SK-N-SH (cell line): ENCODE measurements around the gene RCOR3. TPM values are rescaled to one million over a fixed set of nuclear protein-coding genes. Genes with fewer than 3 reads are reported as not detected.

ENCODE experiments used
- CTCF ChIA-PET: fragments of 300-600, 350-600 bp; formaldehyde crosslinking; extraction: SDS; loops from one replicate; lab custom pipeline; 2021; lab: Yijun Ruan, JAX
- POLR2A ChIA-PET: fragments of 350-600 bp; sonication (Branson Sonifier 250); formaldehyde crosslinking; extraction: SDS; loops from one replicate; lab custom pipeline; 2020; ENCODE audit warnings: antibody characterized with exemption, inconsistent platforms; lab: Yijun Ruan, JAX
- DNase-seq: peaks from one replicate; pipeline ENCODE4 v3.0.0; 2012
- H2AFZ ChIP-seq: fragments of 200-600 bp; sonication (generic); 2 replicates; pipeline ENCODE4 v1.8.1; 2016; ENCODE audit warnings: antibody characterized with exemption, mild to moderate bottlenecking, low read depth
- H3F3A ChIP-seq: fragments of 200-600 bp; sonication (generic); replicated peaks from 2 replicates; pipeline ENCODE3; 2016; ENCODE audit warnings: antibody characterized with exemption, mild to moderate bottlenecking; ENCODE audit not compliant: insufficient read depth
- H3K27ac ChIP-seq, 2 experiments: fragments of 200-500 bp in 1 of 2; fragments of 200-600 bp in 1 of 2; sonication (Bioruptor generic) in 1 of 2; sonication (generic), shearing (Covaris generic) in 1 of 2; 2 replicates each; pipeline versions ENCODE4 v1.5.1 to v1.6.1; 2014 to 2016; ENCODE audit warnings: low read depth in 2 of 2, inconsistent platforms in 1 of 2, low read length in 1 of 2, mild to moderate bottlenecking in 1 of 2, mixed read lengths in 1 of 2
- H3K27me3 ChIP-seq: fragments of 200-600 bp; sonication (generic), shearing (Covaris generic); 2 replicates; pipeline ENCODE4 v1.6.1; 2016; ENCODE audit warnings: mixed run types; ENCODE audit not compliant: insufficient read depth
- H3K36me3 ChIP-seq, 2 experiments: fragments of 200-500 bp in 1 of 2; fragments of 200-600 bp in 1 of 2; sonication (Bioruptor generic) in 1 of 2; sonication (generic) in 1 of 2; replicated peaks in 1 of 2; 2 replicates each; pipeline versions ENCODE3 to v1.5.1; 2014 to 2016; ENCODE audit warnings: low read length in 1 of 2, mild to moderate bottlenecking in 1 of 2; ENCODE audit not compliant: insufficient read depth in 2 of 2, control insufficient read depth in 1 of 2
- H3K4me1 ChIP-seq, 2 experiments: fragments of 200-500 bp in 1 of 2; fragments of 200-600 bp in 1 of 2; sonication (Bioruptor generic) in 1 of 2; sonication (generic), shearing (Covaris generic) in 1 of 2; 2 replicates each; pipeline versions ENCODE4 v1.5.1 to v1.6.1; 2014 to 2016; ENCODE audit warnings: low read depth in 1 of 2, low read length in 1 of 2, mixed run types in 1 of 2; ENCODE audit not compliant: insufficient read depth in 2 of 2, control insufficient read depth in 1 of 2
- H3K4me2 ChIP-seq: fragments of 200-600 bp; sonication (generic), shearing (Covaris generic); 2 replicates; pipeline ENCODE4 v1.6.1; 2017; ENCODE audit warnings: mixed run types
- H3K4me3 ChIP-seq, 2 experiments: fragments of 200-500 bp in 1 of 2; fragments of 200-600 bp in 1 of 2; sonication (Bioruptor generic) in 1 of 2; sonication (generic), shearing (Covaris generic) in 1 of 2; 2 replicates each; pipeline versions ENCODE4 v1.5.1 to v1.8.1; 2014 to 2016; ENCODE audit warnings: low read depth in 2 of 2, inconsistent platforms in 1 of 2, low read length in 1 of 2, mild to moderate bottlenecking in 1 of 2, mixed read lengths in 1 of 2, moderate library complexity in 1 of 2
- H3K79me2 ChIP-seq: fragments of 200-600 bp; sonication (generic); 2 replicates; pipeline ENCODE4 v1.8.1; 2017; ENCODE audit warnings: mild to moderate bottlenecking; ENCODE audit not compliant: insufficient read depth
- H3K9ac ChIP-seq: fragments of 200-600 bp; sonication (generic); 2 replicates; pipeline ENCODE4 v1.6.1; 2017; ENCODE audit warnings: mixed run types
- H3K9me2 ChIP-seq: fragments of 200-600 bp; sonication (generic); 2 replicates; pipeline ENCODE4 v1.6.1; 2017; ENCODE audit warnings: mixed run types
- H3K9me3 ChIP-seq: fragments of 200-600 bp; sonication (generic); 2 replicates; pipeline ENCODE4 v1.6.1; 2017; ENCODE audit warnings: mixed run types, mild to moderate bottlenecking, moderate library complexity
- H4K20me1 ChIP-seq: fragments of 200-600 bp; sonication (generic); 2 replicates; pipeline ENCODE4 v1.6.1; 2017; ENCODE audit warnings: mild to moderate bottlenecking, mixed run types; ENCODE audit not compliant: insufficient read depth
- ELF1 ChIP-seq: IDR thresholded peaks from 2 replicates; pipeline ENCODE4 v1.4.0; 2012
- REST ChIP-seq: IDR thresholded peaks from 2 replicates; pipeline ENCODE4 v1.6.1; 2012; ENCODE audit warnings: mild to moderate bottlenecking, low read depth, low read length, moderate library complexity
- SIN3A ChIP-seq: IDR thresholded peaks from 2 replicates; pipeline ENCODE4 v1.6.1; 2012; ENCODE audit warnings: low read depth, mild to moderate bottlenecking, low read length, moderate library complexity, borderline replicate concordance
- TCF12 ChIP-seq: IDR thresholded peaks from 2 replicates; pipeline ENCODE4 v1.4.0; 2012
- WGBS: methylation state at CpG from one replicate; pipeline ENCODE4 v1.1.6; 2017; ENCODE audit warnings: low lambda C conversion rate; 5-methylcytosine and 5-hydroxymethylcytosine counted together
- polyA plus RNA-seq, 3 experiments: library from polyadenylated mRNA; depleted of rRNA; stranded (reverse); fragments of >200 nt; gene quantifications; 2 replicates each; pipeline ENCODE4 v1.2.3, GENCODE V29; 2012
- TF ChIP-seq, protein P1 (sequence below): IDR thresholded peaks from 2 replicates; pipeline ENCODE4; 2012
- TF ChIP-seq, protein P2 (sequence below): fragments of 150-350 bp; IDR thresholded peaks from 2 replicates; pipeline ENCODE4 v1.6.1; 2017; ENCODE audit warnings: antibody characterized with exemption, low read length, low read depth, borderline replicate concordance

RCOR3 gene
- polyA plus RNA-seq, 1 of the 3 experiments (the other 2 are of a cell fraction), result 18.7 TPM

GRCh38 chr1:211334986-211335385, 75.8 kb downstream of the RCOR3 start:
- no peak overlapping the region for H3K27ac ChIP-seq
- POLR2A ChIA-PET, result no interaction called here

More at GRCh38 chr1:211334986-211335385, 75.8 kb downstream of the RCOR3 start:
- Histone ChIP-seq H3K9me2 (no peaks in the 10 kb centered on the region), H4K20me1 (no peaks in the 10 kb centered on the region), H3K9ac (no peak overlapping the region), H3K4me1 (peaks cover 0 to 31% of the 10 kb centered on the region in 2 experiments; a peak in 3 of 4 replicates), H3K4me3 (no peak overlapping the region), H3K27me3 (no peaks in the 10 kb centered on the region), H3K4me2 (no peak overlapping the region), H3K9me3 (no peaks in the 10 kb centered on the region), H3K79me2 (peaks cover 10% of the 10 kb centered on the region; the same call in 1 of the 2 replicates), H3K36me3 (no peaks in the 10 kb centered on the region), H2AFZ (no peak overlapping the region), H3F3A (no peaks in the 10 kb centered on the region)
- TF ChIP-seq, protein P1, sequence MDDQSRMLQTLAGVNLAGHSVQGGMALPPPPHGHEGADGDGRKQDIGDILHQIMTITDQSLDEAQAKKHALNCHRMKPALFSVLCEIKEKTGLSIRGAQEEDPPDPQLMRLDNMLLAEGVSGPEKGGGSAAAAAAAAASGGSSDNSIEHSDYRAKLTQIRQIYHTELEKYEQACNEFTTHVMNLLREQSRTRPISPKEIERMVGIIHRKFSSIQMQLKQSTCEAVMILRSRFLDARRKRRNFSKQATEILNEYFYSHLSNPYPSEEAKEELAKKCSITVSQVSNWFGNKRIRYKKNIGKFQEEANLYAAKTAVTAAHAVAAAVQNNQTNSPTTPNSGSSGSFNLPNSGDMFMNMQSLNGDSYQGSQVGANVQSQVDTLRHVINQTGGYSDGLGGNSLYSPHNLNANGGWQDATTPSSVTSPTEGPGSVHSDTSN, result no peak
- no peak for TF ChIP-seq TCF12
- no peak for TF ChIP-seq REST
- no peak for TF ChIP-seq SIN3A
- no peak for TF ChIP-seq ELF1
- TF ChIP-seq, protein P2, sequence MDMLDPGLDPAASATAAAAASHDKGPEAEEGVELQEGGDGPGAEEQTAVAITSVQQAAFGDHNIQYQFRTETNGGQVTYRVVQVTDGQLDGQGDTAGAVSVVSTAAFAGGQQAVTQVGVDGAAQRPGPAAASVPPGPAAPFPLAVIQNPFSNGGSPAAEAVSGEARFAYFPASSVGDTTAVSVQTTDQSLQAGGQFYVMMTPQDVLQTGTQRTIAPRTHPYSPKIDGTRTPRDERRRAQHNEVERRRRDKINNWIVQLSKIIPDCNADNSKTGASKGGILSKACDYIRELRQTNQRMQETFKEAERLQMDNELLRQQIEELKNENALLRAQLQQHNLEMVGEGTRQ, result no peak
- no peak for DNase-seq
- CTCF ChIA-PET, result interaction anchor here (0.6 to 1.4 kb wide), 2 partner anchors 12 to 460 kb away, joined by 3 to 5 read pairs; no protein-coding TSS in a partner anchor
- WGBS, result 81% methylated on average over 4 of the region's 4 CpGs
